K562 treated with DMSO at 1 percent for 12 hours (cell line): Measurements from ENCODE around the gene OR2Y1. TPM values are rescaled to one million over a fixed set of nuclear protein-coding genes. Genes with fewer than 3 reads are reported as not detected.

Experiments used
- total RNA-seq: library from RNA; unstranded; fragments of 300-600 nt; gene quantifications from 2 replicates; pipeline ENCODE4 v1.2.3, GENCODE V29; 2022; ENCODE audit not compliant: insufficient read depth

The OR2Y1 gene
- total RNA-seq: not detected in 2 replicates

GRCh38 chr5:180739958-180740357 is at the start of gene OR2Y1:
TSS of gene OR2Y1 (minus strand) at chr5:180740058. CDS start at chr5:180740058, 0 bp downstream.

Other genes starting within 250 kb of the OR2Y1 start
- gene CNOT6, start 245.7 kb downstream of the OR2Y1 start, total RNA-seq: 3.8 and 15.4 TPM in 2 replicates
- not detected in 2 replicates for gene SCGB3A1, start 148.6 kb downstream of the OR2Y1 start, total RNA-seq
- 0.33 and 0.93 TPM in 2 replicates for gene FLT4, start 90.5 kb downstream of the OR2Y1 start, total RNA-seq
- 109 and 136 TPM in 2 replicates for gene MGAT1, start 62.7 kb upstream of the OR2Y1 start, total RNA-seq
- gene ZFP62, start 121.2 kb upstream of the OR2Y1 start, total RNA-seq: 8.8 and 19.1 TPM in 2 replicates
- gene BTNL8, start 159.1 kb upstream of the OR2Y1 start, total RNA-seq: not detected in 2 replicates
- gene BTNL3, start 248.8 kb upstream of the OR2Y1 start, total RNA-seq: not detected in 2 replicates